Spinal cord (tissue), 10 donors: Measurements from ENCODE around the gene PRKCA. TPM values are rescaled to one million over a fixed set of nuclear protein-coding genes. Genes with fewer than 3 reads are reported as not detected.

Experiments
- DNase-seq, 6 donors: peaks; one replicate each; pipeline versions ENCODE4 v3.0.0 to v3.0.0-alpha.2; 2013 to 2015; ENCODE audit warnings: low spot score in 6 of 6, low read depth in 4 of 6
- H3K27ac ChIP-seq: one replicate; pipeline ENCODE4 v1.5.1; 2013; ENCODE audit warnings: low read depth, low read length, control low read depth
- H3K27me3 ChIP-seq: one replicate; pipeline ENCODE4 v1.6.1; 2013; ENCODE audit warnings: low read length; ENCODE audit not compliant: control insufficient read depth, insufficient read depth
- H3K36me3 ChIP-seq: one replicate; pipeline ENCODE4 v1.6.1; 2013; ENCODE audit warnings: low read length; ENCODE audit not compliant: control insufficient read depth, insufficient read depth
- H3K4me1 ChIP-seq: one replicate; pipeline ENCODE4 v1.6.1; 2013; ENCODE audit warnings: low read length; ENCODE audit not compliant: control insufficient read depth, insufficient read depth
- H3K4me3 ChIP-seq: one replicate; pipeline ENCODE4 v1.5.1; 2013; ENCODE audit warnings: low read depth, low read length, control low read depth
- H3K9me3 ChIP-seq: one replicate; pipeline ENCODE4 v1.6.1; 2013; ENCODE audit warnings: low read length; ENCODE audit not compliant: control insufficient read depth, insufficient read depth
- WGBS: methylation state at CpG from one replicate; pipeline ENCODE4 v1.1.5; 2013; ENCODE audit warnings: missing lambda C conversion rate; ENCODE audit not compliant: insufficient coverage; 5-methylcytosine and 5-hydroxymethylcytosine counted together
- polyA plus RNA-seq, 2 donors: library from polyadenylated mRNA; unstranded; fragments of 120-200 nt; gene quantifications; one replicate each; pipeline ENCODE4 v1.2.1, GENCODE V29; 2013; ENCODE audit not compliant: insufficient read length in 2 of 2
- total RNA-seq, 2 donors: library from RNA; depleted of rRNA in 1 of 2; stranded (reverse); fragments of 120-200 nt in 1 of 2; fragments of >200 nt in 1 of 2; gene quantifications; one replicate each; pipeline versions ENCODE4 v1.2.3 to v1.2.4, GENCODE V29; 2013 to 2014
- donor health status: healthy.

The PRKCA gene
- total and polyA plus RNA-seq, 4 donors: 42.4 to 51.3 (median 48.2) TPM

DNA sequence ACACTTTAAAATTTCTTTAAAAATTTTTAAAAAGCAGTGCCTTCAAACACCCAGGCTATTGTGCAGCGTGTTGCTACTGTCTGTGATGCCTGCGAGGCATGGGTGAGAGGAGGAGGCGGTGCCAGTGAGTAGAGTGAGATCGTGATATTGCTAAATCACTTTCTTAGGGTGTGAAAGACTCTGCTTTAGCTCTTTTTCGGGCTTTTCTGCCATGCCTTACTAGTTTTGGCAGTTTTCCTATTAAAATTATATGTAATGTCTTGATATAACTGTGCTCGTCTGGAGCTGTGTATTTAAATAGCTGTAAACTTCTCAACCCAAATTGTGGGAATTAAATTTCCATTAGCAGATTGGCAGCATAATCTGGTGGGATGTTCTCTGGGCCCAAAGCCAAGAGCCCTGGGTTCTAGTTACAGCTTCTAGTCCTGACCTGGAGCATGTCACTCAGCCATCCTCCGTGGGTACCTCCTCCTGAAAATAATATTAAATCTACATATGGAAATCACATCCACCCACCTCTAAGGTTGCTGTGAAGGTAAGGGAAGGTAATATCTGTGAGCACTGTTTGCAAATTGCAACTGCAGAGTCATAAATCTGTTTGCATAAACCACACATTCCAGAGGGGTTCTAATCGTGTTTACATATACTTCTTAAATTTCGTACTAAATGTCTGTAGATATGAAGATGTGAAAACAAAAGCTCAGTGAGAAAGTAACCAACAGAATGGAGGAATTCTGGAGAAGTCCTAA, 268.2 kb downstream of the PRKCA start:
- Histone ChIP-seq H3K4me3 (no peak overlapping the region), H3K27me3 (no peaks in the 10 kb centered on the region), H3K9me3 (no peaks in the 10 kb centered on the region), H3K27ac (no peak overlapping the region), H3K4me1 (peaks cover 3% of the 10 kb centered on the region), H3K36me3 (no peaks in the 10 kb centered on the region)
- peak in 1 of 6 donors; percentile 58 for DNase-seq
- no CpG with 5 or more reads among the region's 9 CpGs for WGBS

- H3K4me1 ChIP-seq: peaks cover 3% of the 10 kb centered on the region
- no peaks in the 10 kb centered on the region for H3K9me3 ChIP-seq
- no peak overlapping the region for H3K27ac ChIP-seq
- no peak overlapping the region for H3K4me3 ChIP-seq
- WGBS: 96% methylated on average over 6 of the region's 8 CpGs
- H3K27me3 ChIP-seq: no peaks in the 10 kb centered on the region
- H3K36me3 ChIP-seq: no peaks in the 10 kb centered on the region
- no peak for DNase-seq
These were observed 269.3 kb downstream of the PRKCA start for GRCh38 chr17:66571745-66572144.

GRCh38 chr17:66573078-66573477, 270.7 kb downstream of the PRKCA start:
- Histone ChIP-seq H3K9me3 (no peaks in the 10 kb centered on the region), H3K36me3 (no peaks in the 10 kb centered on the region), H3K27ac (no peak overlapping the region), H3K27me3 (no peaks in the 10 kb centered on the region), H3K4me1 (peaks cover 6% of the 10 kb centered on the region), H3K4me3 (no peak overlapping the region)
- no CpG with 5 or more reads among the region's 4 CpGs for whole genome bisulfite sequencing
- no peak for DNase-seq

- DNase-seq: no peak
- H3K27me3 ChIP-seq: no peaks in the 10 kb centered on the region
- H3K36me3 ChIP-seq: no peaks in the 10 kb centered on the region
- no peak overlapping the region for H3K27ac ChIP-seq
- H3K4me3 ChIP-seq: no peak overlapping the region
- no peaks in the 10 kb centered on the region for H3K9me3 ChIP-seq
- peaks cover 12% of the 10 kb centered on the region for H3K4me1 ChIP-seq
- 83% methylated on average over 2 of the region's 4 CpGs for WGBS
These were observed 271.7 kb downstream of the PRKCA start for GRCh38 chr17:66574123-66574522.

DNA sequence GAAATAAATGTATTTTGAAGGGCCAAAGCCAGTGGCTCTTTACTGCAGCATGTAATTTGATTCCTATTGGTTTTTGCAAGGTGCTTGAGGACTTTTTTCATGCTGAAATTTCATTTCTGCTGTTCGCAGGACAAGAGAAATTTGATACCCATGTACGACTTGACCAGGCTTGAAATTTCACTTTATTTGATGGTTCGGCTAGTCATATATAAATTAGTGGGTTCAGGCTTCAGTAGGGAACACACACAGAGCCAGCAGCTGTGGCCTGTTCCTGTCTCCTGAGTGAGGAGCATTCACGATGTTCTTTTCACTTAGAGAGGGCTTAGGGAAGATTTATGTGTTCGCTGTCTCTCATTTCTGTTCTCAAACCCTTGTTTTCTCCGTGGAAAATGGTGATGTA, 274.1 kb downstream of the PRKCA start:
- Histone ChIP-seq H3K27me3 (no peaks in the 10 kb centered on the region), H3K4me3 (no peak overlapping the region), H3K27ac (no peak overlapping the region), H3K36me3 (no peaks in the 10 kb centered on the region), H3K4me1 (peaks cover 23% of the 10 kb centered on the region), H3K9me3 (no peaks in the 10 kb centered on the region)
- WGBS: 65% methylated on average over 3 of the region's 6 CpGs
- no peak for DNase-seq

GRCh38 chr17:66577041-66577440, 274.6 kb downstream of the PRKCA start:
- DNase-seq: no peak
- no peaks in the 10 kb centered on the region for H3K36me3 ChIP-seq
- H3K27me3 ChIP-seq: no peaks in the 10 kb centered on the region
- no peaks in the 10 kb centered on the region for H3K9me3 ChIP-seq
- no peak overlapping the region for H3K27ac ChIP-seq
- no peak overlapping the region for H3K4me3 ChIP-seq
- H3K4me1 ChIP-seq: peaks cover 23% of the 10 kb centered on the region
- 97% methylated on average over 5 of the region's 8 CpGs for WGBS

DNA sequence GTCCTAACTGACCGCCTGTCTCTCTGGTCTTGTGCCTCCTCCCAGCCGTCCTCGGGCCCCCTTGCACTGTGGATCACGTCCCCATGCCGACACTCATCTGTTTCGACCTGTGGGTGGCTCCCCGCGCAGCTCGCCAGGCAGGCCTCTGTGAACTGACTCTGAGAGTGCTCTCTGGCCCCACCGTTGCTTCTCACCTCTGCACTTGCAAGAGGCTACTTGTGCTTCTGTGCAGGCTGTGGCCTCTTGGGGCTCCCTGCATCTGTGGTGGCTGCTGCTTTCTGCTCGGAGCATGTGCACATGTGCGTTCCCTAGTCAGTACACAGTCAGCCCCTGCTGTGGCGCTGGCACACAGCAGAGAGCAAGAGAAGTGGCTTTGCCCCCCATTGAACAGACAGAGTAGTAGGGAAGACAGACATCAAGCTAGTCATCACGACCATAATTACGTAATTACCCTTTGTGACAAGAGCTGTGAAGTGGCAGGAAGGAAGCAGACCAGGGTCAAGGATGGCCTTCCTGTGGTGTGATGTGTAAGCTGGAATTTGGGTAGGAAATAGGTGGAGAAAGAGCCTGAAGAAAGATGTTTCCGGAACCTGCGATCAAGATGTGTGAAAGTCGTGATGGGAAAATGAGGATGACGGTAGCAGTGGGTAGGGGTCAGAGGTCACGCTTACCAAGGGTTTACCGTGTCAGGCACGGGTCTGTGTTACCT, 276.5 kb downstream of the PRKCA start:
- peaks cover 23% of the 10 kb centered on the region for H3K4me1 ChIP-seq
- no peak for DNase-seq
- WGBS: 84% methylated on average over 19 of the region's 22 CpGs
- H3K9me3 ChIP-seq: no peaks in the 10 kb centered on the region
- no peaks in the 10 kb centered on the region for H3K36me3 ChIP-seq
- no peaks in the 10 kb centered on the region for H3K27me3 ChIP-seq
- H3K4me3 ChIP-seq: no peak overlapping the region
- H3K27ac ChIP-seq: no peak overlapping the region

DNA sequence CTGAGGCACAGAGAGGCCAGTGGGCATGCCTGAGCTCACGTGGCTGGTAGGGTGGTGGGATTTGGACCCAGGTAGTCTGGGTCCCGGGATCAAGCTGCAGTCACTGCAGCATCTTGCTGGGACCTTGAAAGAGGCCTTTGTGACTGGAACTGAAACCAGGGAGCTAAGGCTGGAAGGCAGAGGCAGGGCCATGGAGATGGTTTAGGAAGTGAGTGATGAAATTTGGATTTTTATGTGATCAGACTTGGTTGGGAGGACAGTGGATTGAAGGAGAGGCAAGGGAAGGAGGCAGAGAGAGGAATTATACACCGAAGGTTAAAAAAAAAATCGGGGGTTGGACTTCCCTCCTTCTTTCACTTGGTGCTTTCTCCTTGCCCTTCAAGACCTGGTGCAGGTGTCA, 277.1 kb downstream of the PRKCA start:
- H3K36me3 ChIP-seq: no peaks in the 10 kb centered on the region
- no peaks in the 10 kb centered on the region for H3K27me3 ChIP-seq
- H3K9me3 ChIP-seq: no peaks in the 10 kb centered on the region
- H3K4me3 ChIP-seq: no peak overlapping the region
- DNase-seq: no peak
- peak overlapping the region; percentile 69 for H3K27ac ChIP-seq
- WGBS: 94% methylated on average over 2 of the region's 4 CpGs
- H3K4me1 ChIP-seq: peaks cover 23% of the 10 kb centered on the region

DNA sequence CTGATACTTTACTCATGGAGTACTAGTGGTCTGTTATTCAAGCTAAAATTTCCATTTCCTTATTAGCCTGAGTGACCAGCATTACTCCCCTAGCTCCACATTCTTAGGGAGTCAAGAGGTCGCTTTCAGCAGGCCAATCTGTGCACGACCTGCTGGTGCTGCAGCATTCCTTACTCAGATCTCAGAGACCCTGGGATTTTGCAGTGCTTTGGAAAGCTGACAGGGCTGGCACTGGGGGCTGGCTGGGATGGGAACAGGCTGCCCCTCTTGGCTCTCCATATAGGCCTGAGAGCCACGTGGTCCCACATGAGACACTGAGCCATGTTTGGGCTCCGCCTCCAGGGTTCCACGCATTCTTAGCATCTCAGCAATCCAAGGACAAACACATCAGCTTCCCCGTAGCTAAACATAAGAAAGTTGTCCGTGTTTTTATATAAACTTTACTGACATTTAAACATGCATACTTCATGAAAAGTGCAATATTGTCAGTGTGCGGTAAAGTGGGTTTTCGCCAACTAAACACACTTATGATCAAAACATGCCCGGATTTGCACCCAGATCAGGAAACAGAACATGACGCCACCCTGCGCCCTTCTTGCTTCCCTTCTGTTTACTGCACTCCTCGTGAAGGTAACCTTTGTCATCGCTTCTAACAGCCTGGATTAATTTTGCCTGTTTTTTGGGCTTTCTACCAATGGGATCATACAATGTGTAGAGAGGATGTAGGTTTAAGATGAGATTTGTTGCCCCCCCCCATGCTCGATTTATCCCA, 278.0 kb downstream of the PRKCA start:
- peak in 1 of 6 donors; percentile 85 for DNase-seq
- H3K4me1 ChIP-seq: peaks cover 23% of the 10 kb centered on the region
- no peak overlapping the region for H3K4me3 ChIP-seq
- no peaks in the 10 kb centered on the region for H3K27me3 ChIP-seq
- WGBS: 62% methylated on average over 7 of the region's 15 CpGs
- H3K9me3 ChIP-seq: no peaks in the 10 kb centered on the region
- peak overlapping the region; percentile 69 for H3K27ac ChIP-seq
- no peaks in the 10 kb centered on the region for H3K36me3 ChIP-seq
